Activated naive CD8-positive, alpha-beta T cell treated with anti-CD3 and anti-CD28 coated beads, Interleukin-2, amount 10 ng/mL, durations not matched to agents 7 days and 5 days (primary cell): ENCODE measurements around the gene CUX1. TPM values are rescaled to one million over a fixed set of nuclear protein-coding genes. Genes with fewer than 3 reads are reported as not detected.
"Not testable (repeated sequence)": the region's sequence is repeated elsewhere in the genome, so short reads cannot be mapped to it uniquely, and the experiment has no call there.

Source experiments
- ATAC-seq: fragments of 150-1000 bp; cut with Tn5 transposase; one replicate; pipeline ENCODE4 v1.10.0; 2021; ENCODE audit warnings: low read depth, moderate library complexity
- POLR2A ChIA-PET: fragments of 350-600 bp; sonication (Branson Sonifier 250); formaldehyde crosslinking; loops from one replicate; lab custom pipeline; 2021; ENCODE audit warnings: antibody characterized with exemption; lab: Charles Lee
- DNase-seq: peaks from one replicate; pipeline ENCODE4 v3.0.0; 2021
- H3K27ac Mint-ChIP-seq: one replicate; pipeline ENCODE4 v1.8.0; 2022; ENCODE audit warnings: mild to moderate bottlenecking, mixed read lengths
- H3K27me3 Mint-ChIP-seq: one replicate; pipeline ENCODE4 v1.8.0; 2022; ENCODE audit warnings: mild to moderate bottlenecking, moderate library complexity, mixed read lengths
- H3K36me3 Mint-ChIP-seq: one replicate; pipeline ENCODE4 v1.8.0; 2021; ENCODE audit warnings: mild to moderate bottlenecking, mixed read lengths
- H3K4me1 Mint-ChIP-seq: one replicate; pipeline ENCODE4 v1.8.0; 2021; ENCODE audit warnings: mixed read lengths
- H3K4me3 Mint-ChIP-seq: one replicate; pipeline ENCODE4 v1.8.0; 2022; ENCODE audit warnings: mild to moderate bottlenecking, moderate library complexity, mixed read lengths
- H3K9me3 Mint-ChIP-seq: one replicate; pipeline ENCODE4 v1.8.0; 2021; ENCODE audit warnings: mixed read lengths
- total RNA-seq, 2 experiments: library from RNA; stranded (reverse); gene quantifications; one replicate each; pipeline ENCODE4 v1.2.3, GENCODE V29; 2021

CUX1 gene
- total RNA-seq, 2 experiments from 2014 or later = 35.7 to 37.6 TPM

DNA sequence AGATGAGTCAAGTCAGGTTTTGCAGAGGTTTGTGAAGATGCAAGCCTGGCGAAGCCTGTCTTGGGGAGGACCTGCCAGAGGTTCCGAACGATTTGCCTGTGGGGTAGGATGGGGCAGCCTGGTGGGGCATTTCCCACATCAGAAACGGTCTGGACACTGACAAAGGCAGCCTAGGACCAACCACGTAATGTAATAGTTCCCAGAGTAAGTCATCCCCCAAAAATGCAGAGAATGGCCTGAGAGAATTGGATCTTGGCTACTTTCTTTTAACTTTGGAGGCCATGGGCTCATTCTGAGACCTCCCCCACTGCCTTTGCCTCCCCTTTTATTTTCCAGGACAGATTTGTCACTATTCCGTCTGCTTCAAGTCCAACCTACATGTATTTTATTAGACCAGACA lies 300.3 kb downstream of the CUX1 start:
- peaks cover 3% of the 10 kb centered on the region for H3K36me3 Mint-ChIP-seq
- POLR2A ChIA-PET = no interaction called here
- H3K4me1 Mint-ChIP-seq = peaks cover 8% of the 10 kb centered on the region

GRCh38 chr7:102119213-102119651 lies 301.8 kb downstream of the CUX1 start:
- Mint-ChIP-seq H3K27me3 (no peaks in the 10 kb centered on the region), H3K9me3 (no peaks in the 10 kb centered on the region), H3K4me1 (peaks cover 8% of the 10 kb centered on the region), H3K4me3 (no peak overlapping the region), H3K27ac (no peak overlapping the region), H3K36me3 (peaks cover 3% of the 10 kb centered on the region)
- POLR2A ChIA-PET = no interaction called here
- ATAC-seq (no peak), DNase-seq (no peak)

More for the DNA sequence above, 300.3 kb downstream of the CUX1 start:
- Mint-ChIP-seq H3K27ac (no peak overlapping the region), H3K27me3 (no peaks in the 10 kb centered on the region), H3K4me3 (no peak overlapping the region), H3K9me3 (no peaks in the 10 kb centered on the region)
- DNase-seq (no peak), ATAC-seq (no peak)

GRCh38 chr7:102119925-102120324 lies 302.5 kb downstream of the CUX1 start:
- POLR2A ChIA-PET = no interaction called here
- Mint-ChIP-seq H3K4me1 (peaks cover 8% of the 10 kb centered on the region), H3K36me3 (peaks cover 2% of the 10 kb centered on the region), H3K27ac (no peak overlapping the region), H3K27me3 (no peaks in the 10 kb centered on the region), H3K4me3 (no peak overlapping the region), H3K9me3 (no peaks in the 10 kb centered on the region)
- DNase-seq (no peak), ATAC-seq (no peak)

DNA sequence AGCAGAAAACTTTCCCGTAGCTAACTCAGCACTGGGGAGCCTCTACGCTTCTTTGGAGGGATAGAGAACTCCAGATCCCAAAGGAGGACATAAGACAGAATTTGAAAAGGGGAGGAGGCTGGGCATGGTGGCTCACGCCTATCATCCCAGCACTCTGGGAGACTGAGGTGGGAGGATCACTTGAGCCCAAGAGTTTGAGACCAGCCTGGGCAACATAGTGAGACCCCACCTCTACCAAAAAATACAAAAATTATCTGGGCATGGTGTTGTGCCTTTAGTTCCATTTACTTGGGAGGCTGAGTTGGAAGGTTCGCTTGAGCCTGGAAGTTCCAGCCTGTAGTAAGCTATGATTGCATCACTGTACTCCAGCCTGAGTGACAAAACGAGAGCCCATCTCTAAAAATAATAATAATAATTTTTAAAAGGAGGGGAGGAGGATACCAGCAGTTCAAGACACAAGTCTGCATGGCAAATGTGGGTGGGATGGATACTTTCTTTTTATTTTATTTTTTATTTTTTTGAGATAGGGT lies 303.3 kb downstream of the CUX1 start:
- Mint-ChIP-seq H3K4me3 (no peak overlapping the region), H3K27me3 (no peaks in the 10 kb centered on the region), H3K36me3 (peaks cover 2% of the 10 kb centered on the region), H3K4me1 (peaks cover 8% of the 10 kb centered on the region), H3K27ac (no peak overlapping the region), H3K9me3 (no peaks in the 10 kb centered on the region)
- ATAC-seq (no peak), DNase-seq (no peak)
- POLR2A ChIA-PET = no interaction called here

DNA sequence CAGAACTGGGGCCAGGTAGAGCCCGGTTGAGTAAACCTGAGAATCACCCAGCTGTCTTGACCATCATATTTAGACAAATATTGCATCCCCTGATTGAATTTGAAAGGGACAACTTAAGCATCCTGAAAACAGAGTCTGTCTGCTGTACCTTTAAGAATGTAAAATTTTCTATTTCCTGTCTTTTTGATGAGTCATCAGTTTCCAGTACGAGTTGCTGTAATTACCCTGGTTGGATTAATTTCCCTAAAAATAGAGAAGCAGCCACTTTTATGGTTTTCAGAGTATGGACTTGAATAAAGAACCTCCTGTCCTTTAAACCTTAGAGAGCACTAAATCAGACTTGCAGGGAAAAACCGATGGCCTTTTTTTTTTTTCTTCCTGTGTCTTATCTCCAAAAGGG lies 304.6 kb downstream of the CUX1 start:
- Mint-ChIP-seq H3K4me1 (peaks cover 8% of the 10 kb centered on the region), H3K36me3 (peaks cover 2% of the 10 kb centered on the region), H3K9me3 (no peaks in the 10 kb centered on the region), H3K27ac (peak overlapping the region; percentile 67), H3K27me3 (no peaks in the 10 kb centered on the region), H3K4me3 (peak overlapping the region; percentile 25)
- ATAC-seq (peak; percentile 45), DNase-seq (no peak)
- POLR2A ChIA-PET = no interaction called here

GRCh38 chr7:102125127-102125596 lies 307.7 kb downstream of the CUX1 start:
- H3K4me3 Mint-ChIP-seq = no peak overlapping the region
- ATAC-seq = no peak
- DNase-seq = no peak
- no peaks in the 10 kb centered on the region for H3K27me3 Mint-ChIP-seq
- POLR2A ChIA-PET = no interaction called here
- no peak overlapping the region for H3K27ac Mint-ChIP-seq
- H3K4me1 Mint-ChIP-seq = peaks cover 8% of the 10 kb centered on the region
- no peaks in the 10 kb centered on the region for H3K9me3 Mint-ChIP-seq
- no peaks in the 10 kb centered on the region for H3K36me3 Mint-ChIP-seq

DNA sequence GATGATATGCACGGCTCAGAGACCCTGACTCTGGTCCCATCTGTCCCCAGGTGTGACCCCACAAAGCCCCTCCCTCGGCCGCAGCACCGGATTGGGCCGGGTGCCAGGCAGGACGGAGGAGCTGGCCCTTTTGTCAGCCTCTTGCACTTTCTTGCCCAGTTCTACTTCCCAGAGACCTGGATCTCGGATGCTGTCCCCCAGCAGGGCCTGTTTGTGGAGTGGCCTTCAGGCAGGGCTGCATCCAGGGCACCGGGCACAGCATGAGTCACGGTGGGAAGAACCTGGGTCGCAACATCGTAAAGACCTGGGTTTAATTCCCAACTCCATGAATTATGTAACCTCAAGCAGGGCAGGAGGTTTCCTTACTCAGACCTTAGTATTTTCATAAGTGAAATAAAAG lies 310.9 kb downstream of the CUX1 start:
- H3K27me3 Mint-ChIP-seq = no peaks in the 10 kb centered on the region
- ATAC-seq = no peak

DNA sequence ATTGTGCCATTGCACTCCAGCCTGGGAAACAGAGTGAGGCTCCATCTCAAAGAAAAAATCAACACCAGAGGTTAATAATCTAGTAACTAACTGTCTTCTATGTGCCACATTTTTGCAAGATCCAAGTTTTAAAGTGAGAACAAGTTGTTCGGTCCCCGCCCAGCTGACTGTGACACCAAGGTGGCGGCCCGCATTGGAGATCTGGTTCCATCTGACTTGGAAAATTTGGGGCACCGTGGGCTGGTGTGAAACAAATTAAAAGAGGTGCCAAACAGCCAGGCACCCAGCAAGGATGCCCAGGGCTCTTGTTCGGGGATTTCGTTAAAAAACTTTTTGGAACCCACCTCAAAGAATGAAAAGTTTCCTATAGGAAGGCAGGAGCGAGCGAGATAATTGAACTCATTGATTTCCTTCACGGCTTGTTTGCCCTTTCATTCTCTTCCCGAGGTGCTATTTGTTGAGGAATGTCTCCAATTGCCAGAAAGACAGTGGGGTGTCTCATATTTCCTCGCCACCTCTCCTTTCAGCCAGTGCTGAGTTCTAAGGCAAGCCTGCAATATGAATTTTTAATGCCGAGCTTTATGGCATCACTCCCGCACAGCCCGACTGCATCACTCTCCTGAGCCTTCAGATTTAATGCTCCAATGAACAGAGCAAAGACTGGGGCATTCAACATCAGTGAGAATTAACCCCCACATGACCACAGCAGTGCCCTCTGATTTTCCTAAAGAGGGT lies 312.4 kb downstream of the CUX1 start:
- H3K36me3 Mint-ChIP-seq = no peaks in the 10 kb centered on the region
- no peak overlapping the region for H3K27ac Mint-ChIP-seq
- H3K4me3 Mint-ChIP-seq = no peak overlapping the region
- no peak for DNase-seq
- H3K4me1 Mint-ChIP-seq = no peaks in the 10 kb centered on the region
- H3K9me3 Mint-ChIP-seq = no peaks in the 10 kb centered on the region
- no peak for ATAC-seq
- H3K27me3 Mint-ChIP-seq = no peaks in the 10 kb centered on the region
- POLR2A ChIA-PET = no interaction called here

More for the DNA sequence above, 310.9 kb downstream of the CUX1 start:
- H3K4me1 Mint-ChIP-seq = no peaks in the 10 kb centered on the region
- no peaks in the 10 kb centered on the region for H3K9me3 Mint-ChIP-seq
- DNase-seq = no peak
- no peak overlapping the region for H3K4me3 Mint-ChIP-seq
- H3K36me3 Mint-ChIP-seq = no peaks in the 10 kb centered on the region
- POLR2A ChIA-PET = no interaction called here
- H3K27ac Mint-ChIP-seq = no peak overlapping the region

- POLR2A ChIA-PET = no interaction called here
- H3K36me3 Mint-ChIP-seq = no peaks in the 10 kb centered on the region
- no peaks in the 10 kb centered on the region for H3K27me3 Mint-ChIP-seq
- no peak overlapping the region for H3K4me3 Mint-ChIP-seq
- H3K27ac Mint-ChIP-seq = no peak overlapping the region
- ATAC-seq (no peak), DNase-seq (no peak)
- H3K9me3 Mint-ChIP-seq = no peaks in the 10 kb centered on the region
- H3K4me1 Mint-ChIP-seq = no peaks in the 10 kb centered on the region
Measured at GRCh38 chr7:102132209-102132752, 314.9 kb downstream of the CUX1 start.

GRCh38 chr7:102138676-102139075 lies 321.2 kb downstream of the CUX1 start:
- DNase-seq (no peak), ATAC-seq (no peak)
- POLR2A ChIA-PET = no interaction called here
- H3K36me3 Mint-ChIP-seq = no peaks in the 10 kb centered on the region
- H3K4me3 Mint-ChIP-seq = no peak overlapping the region
- H3K9me3 Mint-ChIP-seq = no peaks in the 10 kb centered on the region
- no peak overlapping the region for H3K27ac Mint-ChIP-seq
- H3K4me1 Mint-ChIP-seq = peaks cover 15% of the 10 kb centered on the region
- H3K27me3 Mint-ChIP-seq = no peaks in the 10 kb centered on the region

DNA sequence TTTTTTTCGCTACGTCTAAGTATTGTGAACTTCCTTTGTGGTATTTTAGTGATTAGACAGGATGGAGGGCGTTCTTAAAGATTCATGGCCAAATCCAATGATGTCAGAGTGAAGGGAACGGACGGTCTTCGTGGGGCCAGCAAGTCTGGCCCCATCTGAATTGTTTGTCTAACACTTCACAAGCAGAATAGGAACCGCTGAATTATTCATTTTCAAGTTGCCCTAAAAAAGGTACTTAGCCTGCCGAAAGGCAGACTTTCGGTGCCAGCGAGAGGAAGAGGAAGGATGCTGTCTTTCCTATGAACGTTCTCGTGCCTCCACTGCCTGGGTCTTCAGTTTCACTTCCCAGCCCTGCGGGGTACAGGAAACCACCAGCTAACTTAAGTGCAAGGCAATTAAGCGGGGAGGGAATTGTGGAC lies 323.5 kb downstream of the CUX1 start:
- Mint-ChIP-seq H3K27ac (peak overlapping the region; percentile 67), H3K27me3 (no peaks in the 10 kb centered on the region), H3K9me3 (no peaks in the 10 kb centered on the region), H3K36me3 (peaks cover 3% of the 10 kb centered on the region), H3K4me1 (peaks cover 15% of the 10 kb centered on the region), H3K4me3 (peak overlapping the region; percentile 71)
- POLR2A ChIA-PET = interaction anchor here (0.7 kb wide), 1 partner anchor 151 kb away, joined by 3 read pairs; no protein-coding TSS in a partner anchor
- ATAC-seq (peak; percentile 81), DNase-seq (no peak)

DNA sequence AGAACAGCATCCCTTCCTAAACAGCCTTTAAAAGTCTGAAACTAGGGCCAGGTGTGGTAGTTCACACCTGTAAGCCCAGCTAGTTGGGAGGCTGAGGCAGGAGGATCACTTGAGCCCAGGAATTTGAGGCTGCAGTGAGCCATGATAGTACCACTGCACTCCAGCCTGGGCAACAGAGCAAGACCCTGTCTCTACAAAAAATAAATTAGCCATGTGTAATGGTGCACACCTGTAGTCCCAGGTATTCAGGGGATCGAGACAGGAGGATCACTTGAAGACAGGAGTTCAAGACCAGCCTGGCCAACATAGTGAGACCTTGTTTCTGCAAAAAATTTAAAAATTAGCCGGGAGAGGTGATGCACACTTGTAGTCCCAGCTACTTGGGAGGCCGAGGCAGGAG lies 325.0 kb downstream of the CUX1 start:
- not testable (repeated sequence) for H3K9me3 Mint-ChIP-seq, ATAC-seq
- peaks cover 15% of the 10 kb centered on the region for H3K4me1 Mint-ChIP-seq

DNA sequence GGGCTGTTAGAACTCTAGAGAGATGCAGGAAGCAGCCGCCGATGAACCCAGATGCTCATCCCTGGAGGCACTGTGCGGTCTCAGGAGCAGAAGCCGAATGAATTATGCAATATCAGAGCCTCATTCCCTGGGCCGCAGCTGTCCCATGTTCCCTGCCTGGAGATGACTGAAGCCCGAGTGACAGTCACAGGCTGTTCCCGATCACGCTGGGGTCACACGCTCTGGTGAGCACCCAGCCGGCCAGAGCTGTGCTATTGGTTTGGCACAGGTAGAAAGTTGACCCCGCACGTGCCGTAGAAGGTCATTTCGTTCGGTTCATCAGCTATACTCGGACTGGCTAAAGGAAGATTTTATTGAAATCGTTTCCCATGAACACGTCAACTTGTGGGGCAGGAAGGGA lies 328.7 kb downstream of the CUX1 start:
- peaks cover 3% of the 10 kb centered on the region for H3K36me3 Mint-ChIP-seq
- ATAC-seq (no peak), DNase-seq (no peak)
- no peak overlapping the region for H3K4me3 Mint-ChIP-seq
- POLR2A ChIA-PET = no interaction called here
- H3K27me3 Mint-ChIP-seq = no peaks in the 10 kb centered on the region
- peaks cover 7% of the 10 kb centered on the region for H3K4me1 Mint-ChIP-seq
- H3K27ac Mint-ChIP-seq = no peak overlapping the region
- no peaks in the 10 kb centered on the region for H3K9me3 Mint-ChIP-seq

More for the DNA sequence above, 325.0 kb downstream of the CUX1 start:
- H3K27ac Mint-ChIP-seq, H3K36me3 Mint-ChIP-seq, POLR2A ChIA-PET, H3K4me3 Mint-ChIP-seq, DNase-seq, H3K27me3 Mint-ChIP-seq: not testable (repeated sequence)

DNA sequence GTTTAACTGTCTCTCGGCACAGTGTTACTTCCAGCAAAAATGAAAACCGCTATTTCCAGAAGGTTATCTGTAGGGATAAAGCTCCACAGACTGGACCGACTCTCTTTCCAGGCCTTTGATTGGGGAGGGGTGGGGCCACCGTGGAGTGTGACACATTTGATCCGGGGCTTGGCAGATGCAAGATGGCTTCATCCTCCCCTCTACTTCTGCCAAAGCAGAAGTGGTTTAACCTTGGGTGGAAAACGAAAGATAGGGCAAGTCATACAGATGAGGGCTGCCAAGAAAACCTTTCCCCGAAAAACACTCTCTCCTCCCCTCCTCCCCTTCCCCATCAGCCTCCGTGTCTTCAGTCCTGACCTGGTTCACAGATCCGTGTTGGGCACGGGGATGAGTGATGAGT lies 329.6 kb downstream of the CUX1 start:
- POLR2A ChIA-PET = no interaction called here
- Mint-ChIP-seq H3K36me3 (peaks cover 3% of the 10 kb centered on the region), H3K4me3 (no peak overlapping the region), H3K9me3 (no peaks in the 10 kb centered on the region), H3K4me1 (peaks cover 2% of the 10 kb centered on the region), H3K27ac (no peak overlapping the region), H3K27me3 (no peaks in the 10 kb centered on the region)
- ATAC-seq (no peak), DNase-seq (no peak)
